Mucosa of stomach (tissue), 1 donor: Measurements from ENCODE around the gene FARP2.

Experiments
- H3K27me3 ChIP-seq: one replicate; pipeline ENCODE4 v1.7.0; 2013; ENCODE audit warnings: mild to moderate bottlenecking, low read length; ENCODE audit not compliant: control insufficient read depth, insufficient read depth
- H3K36me3 ChIP-seq: one replicate; pipeline ENCODE4 v1.7.0; 2013; ENCODE audit warnings: low read length; ENCODE audit not compliant: control insufficient read depth, insufficient read depth
- H3K4me1 ChIP-seq: one replicate; pipeline ENCODE4 v1.7.0; 2013; ENCODE audit warnings: mild to moderate bottlenecking, low read length; ENCODE audit not compliant: control insufficient read depth, insufficient read depth
- H3K4me3 ChIP-seq: one replicate; pipeline ENCODE4 v1.7.0; 2013; ENCODE audit warnings: low read length
- H3K9ac ChIP-seq: one replicate; pipeline ENCODE4 v1.7.0; 2013; ENCODE audit warnings: mild to moderate bottlenecking, low read length, moderate library complexity
- H3K9me3 ChIP-seq: one replicate; pipeline ENCODE4 v1.7.0; 2013; ENCODE audit warnings: mild to moderate bottlenecking, low read length, moderate library complexity; ENCODE audit not compliant: control insufficient read depth
- donor health status: Pancreatic carcinoma.

The FARP2 gene

DNA sequence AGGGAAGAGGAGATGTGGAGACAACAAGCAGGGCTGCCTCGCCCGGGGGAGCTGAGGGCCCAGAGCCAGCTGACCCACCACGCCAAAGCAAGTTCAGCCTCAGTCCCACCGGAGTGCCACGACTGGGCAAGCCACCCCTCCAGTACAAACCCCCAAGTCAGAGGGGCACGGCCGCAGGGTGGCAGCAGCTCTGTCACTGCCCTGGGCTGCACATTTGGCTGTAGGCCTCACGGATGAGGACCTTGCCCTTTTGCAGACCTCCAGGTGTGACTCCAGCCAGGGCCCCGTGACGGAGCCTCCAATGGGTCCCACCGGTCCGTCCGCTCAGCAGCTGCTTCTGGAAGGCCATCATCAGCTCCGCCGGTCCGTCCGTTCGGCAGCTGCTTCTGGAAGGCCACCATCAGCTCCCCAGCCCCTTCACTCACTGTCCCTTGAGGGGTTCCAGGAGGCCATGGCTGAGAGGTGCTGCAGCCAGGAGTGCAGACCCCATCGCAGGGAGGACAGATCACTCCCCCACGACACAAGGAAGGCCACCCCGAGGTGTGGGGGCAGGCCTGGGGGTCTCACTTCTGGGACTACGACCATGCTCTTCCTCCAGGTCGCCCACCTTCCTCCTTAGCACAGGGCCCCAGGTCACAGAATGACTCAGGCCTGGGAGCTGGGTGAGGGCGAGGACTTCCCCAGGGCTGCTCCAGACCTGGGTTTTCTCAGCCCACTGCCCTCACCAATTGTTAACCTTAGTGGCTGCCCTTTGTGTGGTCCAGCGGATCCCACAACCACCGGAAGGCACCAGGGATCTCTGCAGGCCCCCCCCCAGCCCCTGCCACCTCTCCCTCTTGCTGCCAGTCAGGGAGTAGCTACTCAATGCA lies 176.9 kb downstream of the FARP2 start:
- H3K27me3 ChIP-seq = peaks cover 17% of the 10 kb centered on the region
- H3K36me3 ChIP-seq = no peaks in the 10 kb centered on the region
- no peaks in the 10 kb centered on the region for H3K4me1 ChIP-seq
- no peak overlapping the region for H3K9ac ChIP-seq
- no peak overlapping the region for H3K4me3 ChIP-seq
- no peaks in the 10 kb centered on the region for H3K9me3 ChIP-seq

DNA sequence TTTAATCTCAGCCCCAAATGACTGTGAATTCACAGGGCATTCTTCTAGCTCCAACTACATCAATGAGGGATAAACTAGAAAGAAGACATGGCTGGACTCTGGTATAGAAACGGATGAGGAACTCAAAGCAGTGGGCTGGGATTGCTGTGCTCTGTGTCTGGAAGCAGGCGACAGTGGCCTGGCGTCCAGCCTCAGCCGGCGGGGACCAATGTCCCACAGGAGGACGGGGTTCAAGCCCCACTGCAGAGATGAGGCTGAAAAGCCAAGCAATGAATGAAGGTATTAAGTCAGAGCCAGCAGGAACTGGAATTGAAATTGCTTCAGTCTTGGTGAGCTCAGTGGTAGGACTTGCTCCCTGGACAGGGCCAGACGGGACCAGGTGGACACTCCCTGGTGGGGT lies 178.2 kb downstream of the FARP2 start:
- no peaks in the 10 kb centered on the region for H3K36me3 ChIP-seq
- no peaks in the 10 kb centered on the region for H3K4me1 ChIP-seq
- no peaks in the 10 kb centered on the region for H3K9me3 ChIP-seq
- peaks cover 25% of the 10 kb centered on the region for H3K27me3 ChIP-seq
- no peak overlapping the region for H3K4me3 ChIP-seq
- no peak overlapping the region for H3K9ac ChIP-seq

DNA sequence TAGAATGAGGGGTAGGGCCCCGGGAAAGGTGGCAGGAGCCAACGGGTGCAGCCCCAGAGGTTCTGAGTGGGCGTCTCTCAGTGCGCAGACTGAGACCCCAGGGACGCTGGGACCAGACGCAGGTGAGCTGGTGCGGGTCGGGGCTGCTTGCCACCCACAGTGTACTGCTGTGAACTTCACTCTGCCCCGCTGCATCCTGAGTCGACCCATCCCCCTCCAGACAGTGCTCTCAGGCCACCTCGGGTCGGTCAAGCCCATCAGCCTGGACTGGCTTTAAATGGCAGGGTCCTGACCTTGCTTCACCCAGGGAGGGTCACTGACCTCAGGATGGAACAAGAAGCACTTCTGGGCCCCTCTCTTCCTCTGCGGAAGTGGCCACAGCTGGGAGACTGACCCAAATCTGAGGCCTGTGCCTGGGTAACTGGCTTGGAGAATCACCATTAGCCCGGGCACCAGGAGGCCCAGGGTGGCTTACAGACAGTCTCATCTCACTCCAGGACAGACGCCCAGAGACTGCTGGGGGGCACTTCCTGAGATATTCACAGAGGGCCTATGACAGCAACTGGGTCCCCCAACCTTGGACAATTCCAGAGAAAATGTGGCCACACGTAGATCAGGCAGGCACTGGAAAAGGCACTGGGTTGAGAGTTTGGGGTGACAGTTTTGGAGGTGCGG lies 178.8 kb downstream of the FARP2 start:
- H3K4me1 ChIP-seq = no peaks in the 10 kb centered on the region
- H3K4me3 ChIP-seq = no peak overlapping the region
- no peaks in the 10 kb centered on the region for H3K9me3 ChIP-seq
- H3K9ac ChIP-seq = no peak overlapping the region
- H3K36me3 ChIP-seq = no peaks in the 10 kb centered on the region
- H3K27me3 ChIP-seq = peaks cover 30% of the 10 kb centered on the region

DNA sequence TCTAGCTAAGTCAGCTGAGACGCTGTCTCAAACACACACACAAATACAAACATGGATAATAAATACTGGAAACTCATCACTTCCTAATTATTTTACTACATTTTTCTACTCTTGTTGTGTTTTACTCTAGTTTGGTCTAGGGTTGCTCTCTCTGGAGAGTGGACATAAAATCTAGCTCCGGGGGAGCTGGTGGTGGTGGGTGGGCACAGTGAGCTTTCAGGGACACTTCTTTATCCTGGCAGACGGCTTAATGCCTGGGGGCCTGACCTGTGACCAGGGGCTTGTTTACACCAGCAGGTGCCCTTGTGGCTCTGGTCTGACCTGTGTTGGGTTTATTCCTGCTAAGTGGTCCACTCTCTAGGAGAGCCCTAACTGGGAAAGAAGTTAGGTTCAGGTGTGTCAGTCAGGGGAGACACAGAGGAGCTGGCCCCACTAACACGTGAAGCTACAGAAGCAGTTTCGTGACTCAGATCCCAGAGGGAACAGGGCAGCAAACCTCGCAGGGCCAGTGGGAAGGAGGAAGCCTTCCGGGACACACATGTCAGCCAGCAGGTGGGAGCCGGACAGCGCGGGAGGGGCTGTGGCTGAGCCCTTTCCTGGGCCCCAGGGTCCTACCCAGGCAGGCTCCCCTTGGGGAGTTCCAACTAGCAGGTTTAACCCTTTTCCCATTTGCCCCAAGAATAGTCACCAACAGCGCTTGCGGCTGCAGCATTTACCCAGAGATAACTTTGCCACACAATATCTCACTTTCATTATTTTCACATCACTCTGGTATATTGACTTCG lies 180.0 kb downstream of the FARP2 start:
- Histone ChIP-seq H3K4me1 (peaks cover 7% of the 10 kb centered on the region), H3K9me3 (no peaks in the 10 kb centered on the region), H3K9ac (no peak overlapping the region), H3K4me3 (no peak overlapping the region), H3K27me3 (peaks cover 40% of the 10 kb centered on the region), H3K36me3 (no peaks in the 10 kb centered on the region)

DNA sequence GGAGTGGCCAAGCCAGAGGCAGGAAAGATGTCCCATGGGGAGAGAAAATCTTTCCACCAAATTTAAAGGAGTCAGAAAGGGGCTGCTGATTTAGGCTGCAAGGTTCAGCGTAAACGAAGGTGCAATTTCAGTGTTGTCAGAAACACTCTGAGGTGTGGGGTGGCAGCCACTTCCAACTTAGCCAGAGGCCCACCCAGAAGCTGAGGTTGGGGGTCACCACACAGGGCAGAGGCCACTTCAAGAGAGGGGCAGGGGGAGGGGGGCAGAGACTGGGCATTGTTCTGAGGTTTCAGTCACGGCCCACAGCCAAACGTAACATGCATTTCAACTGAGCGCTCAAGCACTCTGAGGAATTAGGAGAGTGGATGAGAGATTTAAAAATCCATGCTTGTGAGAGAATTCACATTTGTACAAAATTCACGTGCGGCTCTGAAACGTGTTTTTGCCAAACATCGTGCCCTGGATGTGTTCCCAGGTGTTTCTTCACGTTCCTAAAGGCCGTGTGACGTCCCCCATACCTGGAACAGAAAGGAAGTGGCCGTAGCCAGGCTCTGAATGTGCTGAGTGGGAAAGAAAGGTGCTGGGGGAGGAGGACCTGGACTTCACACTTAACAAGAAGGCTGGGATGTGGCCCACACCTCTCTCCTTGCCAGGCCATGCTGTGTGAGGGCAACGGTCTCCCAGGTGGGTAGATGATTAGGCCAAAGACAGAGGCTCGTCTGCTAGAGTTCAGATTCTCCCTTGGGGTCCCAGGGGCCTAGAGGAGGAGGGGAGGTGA lies 182.9 kb downstream of the FARP2 start:
- peaks cover 61% of the 10 kb centered on the region for H3K27me3 ChIP-seq
- H3K4me1 ChIP-seq = peaks cover 14% of the 10 kb centered on the region
- H3K9ac ChIP-seq = no peak overlapping the region
- H3K4me3 ChIP-seq = no peak overlapping the region
- H3K9me3 ChIP-seq = no peaks in the 10 kb centered on the region
- H3K36me3 ChIP-seq = no peaks in the 10 kb centered on the region

DNA sequence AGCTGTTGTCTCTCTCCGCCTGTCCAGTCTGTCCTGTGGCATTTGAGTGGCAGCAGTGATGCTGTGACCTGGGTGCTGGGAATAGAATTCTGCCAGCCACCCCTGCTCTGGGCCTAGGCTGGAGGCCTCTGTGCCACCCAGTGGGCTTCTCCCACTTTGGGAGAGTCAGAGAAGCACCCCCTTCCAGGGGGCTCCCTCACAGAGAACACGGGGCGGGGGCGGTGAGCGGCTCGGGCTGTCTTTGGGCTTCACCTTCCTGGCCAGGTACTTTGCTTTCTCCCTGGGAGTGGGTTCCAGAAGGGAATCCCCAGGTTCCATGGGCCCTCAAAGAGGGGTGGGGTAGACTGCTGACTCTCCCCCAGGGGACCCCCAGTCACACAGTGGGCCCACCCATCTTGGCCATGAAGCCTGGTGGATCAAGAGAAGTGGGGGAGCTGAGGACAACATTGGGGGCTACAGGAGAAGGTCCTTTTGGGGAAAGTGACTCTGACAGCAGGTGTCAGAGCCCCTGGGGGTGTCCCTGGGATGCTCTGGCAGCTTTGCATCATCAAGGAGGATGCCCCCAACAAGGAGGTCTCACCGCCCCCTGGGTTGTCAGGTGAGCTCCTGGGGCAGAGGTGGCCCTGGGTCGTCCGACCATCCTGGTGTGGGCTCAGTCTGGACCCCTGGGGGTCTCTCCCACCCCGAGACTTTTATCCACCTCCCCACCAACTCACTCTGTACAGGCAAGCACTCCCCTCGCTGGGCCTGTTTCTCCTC lies 183.7 kb downstream of the FARP2 start:
- no peaks in the 10 kb centered on the region for H3K36me3 ChIP-seq

DNA sequence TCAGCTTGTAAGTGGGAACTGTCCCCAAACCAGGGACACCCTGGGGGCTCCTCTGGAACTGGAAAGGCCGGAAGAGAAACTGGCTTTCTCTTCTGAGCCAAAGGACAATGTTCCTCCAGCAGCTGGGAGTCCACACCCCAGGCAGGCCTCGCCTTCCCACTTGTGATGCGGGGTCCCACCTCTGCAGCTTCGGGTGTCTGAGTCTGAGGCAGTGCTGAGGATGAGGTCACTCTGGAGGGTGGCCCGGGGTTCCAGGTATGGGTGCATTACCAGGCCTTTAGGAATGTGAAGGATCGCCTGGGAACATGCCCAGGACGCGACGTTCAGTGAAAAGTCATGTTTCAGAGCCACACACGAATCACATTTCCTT lies 184.3 kb downstream of the FARP2 start:
- H3K9ac ChIP-seq = no peak overlapping the region
- no peak overlapping the region for H3K4me3 ChIP-seq
- H3K27me3 ChIP-seq = peaks cover 52% of the 10 kb centered on the region
- peaks cover 14% of the 10 kb centered on the region for H3K4me1 ChIP-seq
- H3K9me3 ChIP-seq = no peaks in the 10 kb centered on the region
- no peaks in the 10 kb centered on the region for H3K36me3 ChIP-seq

More for the DNA sequence above, 183.7 kb downstream of the FARP2 start:
- H3K9me3 ChIP-seq = no peaks in the 10 kb centered on the region
- peaks cover 55% of the 10 kb centered on the region for H3K27me3 ChIP-seq
- H3K4me3 ChIP-seq = no peak overlapping the region
- H3K4me1 ChIP-seq = peaks cover 14% of the 10 kb centered on the region
- H3K9ac ChIP-seq = no peak overlapping the region

DNA sequence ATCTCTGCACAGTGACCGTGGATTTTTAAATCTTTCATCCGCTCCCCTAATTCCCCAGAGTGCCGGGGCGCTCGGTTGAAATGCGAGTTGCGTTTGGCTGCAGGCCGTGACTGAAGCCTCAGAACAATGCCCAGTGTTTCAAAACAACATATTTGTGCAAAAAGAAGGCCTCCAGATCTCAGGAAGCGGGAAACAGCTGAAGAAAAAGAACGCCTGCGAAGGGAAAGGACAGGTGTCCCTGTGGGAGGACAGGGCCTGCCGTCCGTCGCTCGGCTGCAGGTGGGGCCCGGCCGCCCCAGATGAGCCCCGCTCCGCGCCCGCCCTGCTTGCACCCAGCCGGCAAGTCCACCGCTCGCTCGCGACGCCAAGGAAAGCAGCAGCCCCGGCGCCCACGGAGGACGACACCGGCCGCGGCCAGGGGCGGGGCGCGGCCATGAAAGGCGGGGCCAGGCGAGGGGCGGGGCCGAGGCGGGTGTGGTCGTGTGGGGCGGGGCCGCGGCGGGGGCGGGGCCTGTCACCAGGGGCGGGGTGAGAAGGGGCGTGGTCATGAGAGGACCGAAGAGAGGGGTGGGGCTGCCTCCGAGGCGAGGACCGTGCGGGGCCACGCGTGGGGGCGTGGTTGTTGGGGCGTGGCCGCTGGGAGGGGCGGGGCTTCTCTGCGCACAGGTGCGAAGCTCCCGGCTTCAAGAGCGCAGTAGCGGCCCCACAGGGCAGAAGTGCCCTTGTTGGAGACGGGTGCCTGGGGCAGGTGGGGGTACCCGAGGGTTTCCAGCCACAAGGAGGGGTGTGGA lies 184.9 kb downstream of the FARP2 start:
- Histone ChIP-seq H3K4me3 (no peak overlapping the region), H3K9ac (no peak overlapping the region), H3K27me3 (peaks cover 56% of the 10 kb centered on the region), H3K4me1 (peaks cover 14% of the 10 kb centered on the region), H3K9me3 (no peaks in the 10 kb centered on the region), H3K36me3 (no peaks in the 10 kb centered on the region)

DNA sequence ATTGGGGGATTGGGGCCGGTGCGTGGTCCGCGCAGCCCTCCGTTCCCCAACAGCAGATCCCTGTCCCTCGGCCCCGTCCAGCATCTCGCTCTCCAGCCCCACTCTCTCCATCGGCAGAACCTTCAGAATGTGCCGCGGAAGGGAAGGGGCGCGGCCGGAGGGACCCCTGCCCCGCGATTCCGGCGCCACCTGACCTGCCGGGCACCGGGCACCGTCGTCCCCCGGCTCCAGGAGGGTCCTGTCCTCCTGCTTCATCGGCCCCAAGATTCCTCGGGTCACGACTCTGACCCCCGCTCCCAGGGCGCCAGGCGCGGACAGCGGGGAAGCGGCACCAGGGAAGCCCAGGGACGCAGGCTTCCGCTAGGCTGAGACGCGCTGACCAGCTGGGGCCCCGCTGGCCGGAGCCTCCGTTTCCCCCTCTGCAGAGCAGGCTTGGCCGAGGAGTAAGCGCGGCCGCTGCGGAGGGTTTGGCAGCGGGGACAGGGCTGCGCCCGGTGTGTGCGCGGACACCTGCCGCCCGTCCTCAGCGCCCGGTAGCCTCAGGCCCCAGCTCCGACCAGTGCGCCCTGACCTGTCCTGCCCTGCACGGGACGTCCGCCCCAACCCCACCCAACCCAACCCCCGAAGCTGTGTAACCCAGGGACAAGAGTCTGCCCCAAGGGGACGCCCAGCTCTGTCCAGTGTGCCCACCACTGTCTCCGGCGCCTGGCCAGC lies 185.6 kb downstream of the FARP2 start:
- Histone ChIP-seq H3K4me3 (no peak overlapping the region), H3K36me3 (no peaks in the 10 kb centered on the region), H3K9me3 (no peaks in the 10 kb centered on the region), H3K4me1 (peaks cover 14% of the 10 kb centered on the region), H3K9ac (no peak overlapping the region), H3K27me3 (peaks cover 53% of the 10 kb centered on the region)

DNA sequence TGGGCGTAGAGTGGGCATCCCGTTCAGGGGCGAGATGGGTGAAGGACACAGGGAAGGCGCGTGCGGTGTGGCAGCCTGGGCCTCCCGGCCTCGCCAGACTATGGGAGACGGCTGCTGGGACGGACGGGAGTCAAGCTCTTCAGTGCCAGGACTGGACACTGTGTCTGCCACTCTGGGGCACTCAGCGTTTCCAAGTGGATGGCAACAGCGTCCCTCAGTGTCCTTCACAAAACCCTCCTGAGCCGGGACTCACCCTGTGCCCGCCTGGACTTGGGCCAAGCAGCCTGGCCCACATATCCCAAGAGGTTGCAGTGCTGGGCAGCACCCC lies 186.2 kb downstream of the FARP2 start:
- no peaks in the 10 kb centered on the region for H3K36me3 ChIP-seq
- H3K9ac ChIP-seq = no peak overlapping the region
- H3K9me3 ChIP-seq = no peaks in the 10 kb centered on the region
- peaks cover 14% of the 10 kb centered on the region for H3K4me1 ChIP-seq
- H3K27me3 ChIP-seq = peaks cover 57% of the 10 kb centered on the region
- no peak overlapping the region for H3K4me3 ChIP-seq
